Psoas muscle (tissue), 8 donors: ENCODE data around the gene TBPL2. TPM values are rescaled to one million over a fixed set of nuclear protein-coding genes. Genes with fewer than 3 reads are reported as not detected.

Experiments
- ATAC-seq, 4 donors: fragments of 200-7000 bp; cut with Tn5 transposase; one replicate each; pipeline ENCODE4 v1.9.1; 2020; ENCODE audit warnings: moderate library complexity in 3 of 4, mild to moderate bottlenecking in 2 of 4
- DNase-seq, 2 donors: peaks; one replicate each; pipeline ENCODE4 v3.0.0-alpha.2; 2020
- H3K27ac ChIP-seq: fragments of 200-600 bp; one replicate; pipeline ENCODE4 v1.8.0; 2022
- H3K27me3 ChIP-seq, 3 donors: fragments of 200-600 bp in 1 of 3; one replicate each; pipeline versions ENCODE4 v1.6.1 to v1.8.0; 2013 to 2022; ENCODE audit warnings: low read length in 2 of 3, mild to moderate bottlenecking in 2 of 3, moderate library complexity in 1 of 3; ENCODE audit not compliant: insufficient read depth in 3 of 3
- H3K36me3 ChIP-seq, 2 donors: fragments of 200-600 bp in 1 of 2; one replicate each; pipeline versions ENCODE4 v1.6.1 to v1.8.0; 2013 to 2022; ENCODE audit warnings: low read depth in 1 of 2, mild to moderate bottlenecking in 1 of 2, moderate library complexity in 1 of 2; ENCODE audit not compliant: insufficient read depth in 1 of 2
- H3K4me1 ChIP-seq: fragments of 200-600 bp; one replicate; pipeline ENCODE4 v1.8.0; 2022
- H3K4me3 ChIP-seq: fragments of 200-600 bp; one replicate; pipeline ENCODE4 v1.8.0; 2022; ENCODE audit warnings: mild to moderate bottlenecking
- H3K9me3 ChIP-seq: fragments of 200-600 bp; one replicate; pipeline ENCODE4 v1.8.0; 2022
- CTCF ChIP-seq: fragments of 200-600 bp; IDR thresholded peaks from one replicate; pipeline ENCODE4 v1.8.0; 2022; ENCODE audit warnings: antibody characterized with exemption
- WGBS, 3 donors: extraction: QIAGEN DNeasy Blood & Tissue Kit; methylation state at CpG; one replicate each; pipeline versions ENCODE4 v1.1.6 to v1.1.7; 2013; 5-methylcytosine and 5-hydroxymethylcytosine counted together
- intact Hi-C, 2 donors: fragments of 100-400 bp; cut with DNase I; formaldehyde crosslinking; loops; one replicate each; pipeline versions ENCODE4 v1.11.0 to v1.14.2; 2022
- polyA plus RNA-seq, 3 donors: library from polyadenylated mRNA; stranded (reverse); fragments of 200-250 nt; gene quantifications; one replicate each; pipeline ENCODE4 v1.2.3, GENCODE V29; 2013
- total RNA-seq, 4 donors: library from RNA; stranded (reverse); fragmentation: NEBNext Ultra II Directional in 2 of 4; extraction: Animal tissue kit (Norgen Biotek cat#: 25700) in 2 of 4; gene quantifications; one replicate each; pipeline versions ENCODE4 v1.2.1 to v1.2.4, GENCODE V29; 2021 to 2023
- donor health status: healthy with polysubstance abuse.
- donor health status: DM: no; HTN: no; CAD: no; lungs with moderate emphysema.
- donor health status: Bipolar disorder and iron deficiency.
- donor health status: healthy.
- donor health status: DM: yes; HTN: yes; CAD: no.
- donor health status: DM: no; HTN: no; CAD: no.
- donor health status: DM: no; HTN: no; CAD: no.
- donor health status: DM: yes; HTN: yes; CAD: no.

Gene TBPL2
- total and polyA plus RNA-seq, 7 donors, result not detected

GRCh38 chr14:55436519-55436918 is 3.9 kb downstream of the TBPL2 start:
- DNase-seq (no peak), ATAC-seq (no peak)
- Histone ChIP-seq H3K9me3 (no peaks in the 10 kb centered on the region), H3K4me3 (no peak overlapping the region), H3K4me1 (no peaks in the 10 kb centered on the region), H3K36me3 (no peaks in the 10 kb centered on the region), H3K27ac (no peak overlapping the region), H3K27me3 (no peaks in the 10 kb centered on the region)
- 48 to 72% (median 51%) methylated on average over 4 of the region's 4 CpGs for WGBS, 3 donors
- no peak for TF ChIP-seq CTCF
- intact Hi-C loops, result no loop called here

DNA sequence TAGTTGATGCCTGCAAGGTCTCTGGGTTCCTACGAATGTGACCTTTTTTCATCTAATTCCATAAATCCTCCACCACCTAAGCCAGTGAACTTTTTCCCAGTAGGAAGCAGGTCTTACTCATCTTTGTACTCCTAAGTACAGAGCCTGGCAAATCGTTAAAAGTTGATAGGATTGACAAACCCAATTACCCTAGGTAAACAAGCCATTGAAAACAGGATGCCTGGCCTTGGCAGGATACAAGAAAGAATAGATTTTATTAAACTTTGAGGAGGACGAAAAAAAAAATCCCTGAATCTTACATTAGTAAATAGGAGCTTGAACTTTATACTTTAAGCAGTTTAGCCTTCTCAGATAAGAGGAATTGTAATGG is 5.6 kb downstream of the TBPL2 start:
- intact Hi-C loops, result no loop called here
- WGBS, 3 donors, result 52 to 60% (median 53%) methylated on average over 3 of the region's 3 CpGs
- Histone ChIP-seq H3K36me3 (no peaks in the 10 kb centered on the region), H3K27ac (no peak overlapping the region), H3K4me1 (no peaks in the 10 kb centered on the region), H3K4me3 (no peak overlapping the region), H3K9me3 (no peaks in the 10 kb centered on the region), H3K27me3 (no peaks in the 10 kb centered on the region)
- TF ChIP-seq CTCF, result no peak
- DNase-seq, result no peak
- no peak for ATAC-seq

GRCh38 chr14:55433880-55434804 is 6.3 kb downstream of the TBPL2 start:
- Histone ChIP-seq H3K27ac (no peak overlapping the region), H3K4me3 (no peak overlapping the region), H3K4me1 (no peaks in the 10 kb centered on the region), H3K9me3 (no peaks in the 10 kb centered on the region), H3K27me3 (no peaks in the 10 kb centered on the region), H3K36me3 (no peaks in the 10 kb centered on the region)
- intact Hi-C loops, result no loop called here
- no peak for DNase-seq
- ATAC-seq, result no peak
- WGBS, 3 donors, result 67 to 70% (median 68%) methylated on average over 6 of the region's 6 CpGs
- no peak for TF ChIP-seq CTCF

DNA sequence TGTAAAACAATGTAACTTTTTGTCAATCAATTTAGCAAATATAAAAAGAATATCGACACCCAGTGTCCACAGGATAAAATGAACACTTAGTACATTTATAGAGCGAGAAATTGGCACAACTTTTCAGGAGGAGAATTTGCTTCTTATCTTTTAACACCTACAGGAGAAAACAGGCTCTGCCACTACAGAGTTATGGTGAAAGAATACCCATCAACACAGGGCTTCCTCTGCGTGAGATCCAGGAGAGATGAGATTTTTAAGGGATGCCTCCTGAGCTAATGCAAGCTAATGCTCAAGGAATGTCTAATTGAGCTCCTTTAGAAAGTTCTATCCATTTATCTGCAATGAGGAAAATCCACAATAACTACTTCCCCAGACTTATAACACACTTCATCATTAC is 7.8 kb downstream of the TBPL2 start:
- no peaks in the 10 kb centered on the region for H3K36me3 ChIP-seq
- H3K27me3 ChIP-seq, result no peaks in the 10 kb centered on the region
- TF ChIP-seq CTCF, result no peak
- intact Hi-C loops, result no loop called here
- H3K27ac ChIP-seq, result no peak overlapping the region
- H3K9me3 ChIP-seq, result no peaks in the 10 kb centered on the region
- DNase-seq (no peak), ATAC-seq (no peak)
- H3K4me1 ChIP-seq, result no peaks in the 10 kb centered on the region
- no peak overlapping the region for H3K4me3 ChIP-seq
- 85 to 88% (median 87%) methylated on average over 3 of the region's 3 CpGs for WGBS, 3 donors
